GM12801 (cell line): ENCODE data around the gene SIGLEC6.

Source experiments
- CTCF ChIP-seq: IDR thresholded peaks from one replicate; pipeline ENCODE4 v1.5.1; 2011; ENCODE audit warnings: control low read depth; ENCODE audit not compliant: insufficient read length; ENCODE audit errors: extremely low read depth

Gene SIGLEC6

DNA sequence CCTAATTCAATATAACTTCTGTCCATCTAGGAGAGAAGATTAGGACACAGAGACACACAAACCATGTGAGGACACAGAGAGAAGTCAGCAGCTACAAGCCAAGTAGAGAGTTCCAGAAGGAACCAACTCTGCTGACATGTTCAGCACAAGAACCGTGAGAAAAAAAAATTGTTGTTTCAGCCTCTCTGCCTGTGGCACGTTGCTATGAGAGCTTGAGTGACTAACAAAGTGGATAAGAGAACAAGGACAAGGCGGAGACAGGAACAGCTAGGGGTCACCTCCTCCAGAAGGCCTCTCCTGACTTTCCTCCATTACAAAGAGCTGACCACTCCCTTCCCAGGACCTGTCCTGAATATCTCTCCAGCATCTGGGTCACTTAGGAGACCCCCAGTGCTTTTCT lies 24.3 kb downstream of the SIGLEC6 start:
- TF ChIP-seq CTCF, result no peak

DNA sequence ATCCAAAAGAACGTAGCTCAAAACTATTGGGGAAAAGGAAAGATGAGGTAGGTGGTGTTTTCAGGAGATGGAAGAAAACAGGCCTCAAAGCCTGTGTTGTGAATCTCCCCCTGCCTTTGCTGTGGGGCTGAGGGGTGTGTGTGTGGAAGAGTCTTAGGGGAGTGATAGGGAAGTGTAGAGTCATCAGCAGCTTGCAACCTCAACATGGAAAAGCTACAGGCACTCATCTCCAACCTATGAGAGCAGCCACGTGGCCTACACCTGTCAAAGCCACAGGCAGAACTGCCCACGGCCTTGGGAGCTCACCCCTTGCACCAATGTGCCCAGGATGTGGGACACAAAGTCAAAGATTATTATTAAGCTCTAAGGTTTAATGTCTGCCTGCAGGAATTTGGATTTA lies 25.6 kb downstream of the SIGLEC6 start:
- no peak for TF ChIP-seq CTCF

GRCh38 chr19:51503896-51504295 lies 27.6 kb downstream of the SIGLEC6 start:
- no peak for TF ChIP-seq CTCF

- no peak for TF ChIP-seq CTCF
Measured at GRCh38 chr19:51503286-51503817, 28.1 kb downstream of the SIGLEC6 start.

- TF ChIP-seq CTCF, result no peak
Measured at GRCh38 chr19:51501594-51502263, 29.7 kb downstream of the SIGLEC6 start, which contains the start of gene SIGLEC12. Gene SIGLEC12, minus strand, starts transcription at chr19:51501800. Its CDS starts 67 bp downstream, at chr19:51501733.

GRCh38 chr19:51497666-51498065 lies 33.8 kb downstream of the SIGLEC6 start:
- no peak for TF ChIP-seq CTCF

- no peak for TF ChIP-seq CTCF
Measured at GRCh38 chr19:51493776-51494175, 37.7 kb downstream of the SIGLEC6 start.
